HEK293 (cell line): ENCODE results near the gene SOCS1.

Source experiments
- CTCF ChIA-PET: fragments of 350-600 bp; formaldehyde crosslinking; extraction: SDS; loops from one replicate; lab custom pipeline; 2021; ENCODE audit warnings: antibody characterized with exemption; lab: Yijun Ruan, JAX
- POLR2A ChIA-PET: fragments of 300-600 bp; formaldehyde crosslinking; extraction: SDS; loops from one replicate; lab custom pipeline; 2020; ENCODE audit warnings: antibody characterized with exemption, inconsistent platforms; lab: Yijun Ruan, JAX
- H3K27ac ChIP-seq: fragments of 200-500 bp; sonication (Bioruptor generic); 2 replicates; pipeline ENCODE4 v1.5.1; 2014; ENCODE audit warnings: low read depth, low read length, control low read depth, inconsistent platforms; ENCODE audit errors: extremely low read depth
- H3K36me3 ChIP-seq, 2 experiments: fragments of 200-500 bp in 1 of 2; sonication (Bioruptor generic) in 1 of 2; 1 replicate in 1 of 2; 2 replicates in 1 of 2; pipeline ENCODE4 v1.5.1; 2014 to 2017; ENCODE audit warnings: inconsistent platforms in 2 of 2, low read length in 2 of 2; ENCODE audit not compliant: control insufficient read depth in 2 of 2, insufficient read depth in 1 of 2
- H3K4me1 ChIP-seq: fragments of 200-500 bp; sonication (Bioruptor generic); 2 replicates; pipeline ENCODE4 v1.5.1; 2014; ENCODE audit warnings: mild to moderate bottlenecking, low read length, inconsistent platforms; ENCODE audit not compliant: control insufficient read depth, insufficient read depth
- H3K4me3 ChIP-seq: 2 replicates; pipeline ENCODE4 v1.5.1; 2011; ENCODE audit warnings: low read depth, mild to moderate bottlenecking, control low read depth, low read length, moderate library complexity
- H3K9me3 ChIP-seq: fragments of 200-500 bp; sonication (Bioruptor generic); 2 replicates; pipeline ENCODE4 v1.5.1; 2014; ENCODE audit warnings: low read depth, low read length, inconsistent platforms; ENCODE audit not compliant: control insufficient read depth, insufficient read depth
- BCL11B ChIP-seq: fragments of 450-650 bp; formaldehyde crosslinking; IDR thresholded peaks from 2 replicates; pipeline ENCODE4 v1.5.1; 2016; ENCODE audit warnings: low read depth, missing biosample characterization, missing genetic modification characterization
- EGR2 ChIP-seq: fragments of 450-650 bp; formaldehyde crosslinking; IDR thresholded peaks from 2 replicates; pipeline ENCODE4 v1.5.1; 2016; ENCODE audit warnings: low read depth, missing biosample characterization, missing genetic modification characterization
- HIC1 ChIP-seq: fragments of 450-650 bp; formaldehyde crosslinking; IDR thresholded peaks from 2 replicates; pipeline ENCODE4 v1.5.1; 2016; ENCODE audit warnings: missing biosample characterization, missing genetic modification characterization
- KLF9 ChIP-seq: fragments of 450-650 bp; formaldehyde crosslinking; IDR thresholded peaks from 2 replicates; pipeline ENCODE4 v1.5.1; 2016; ENCODE audit warnings: missing biosample characterization, missing genetic modification characterization, low read depth
- MYNN ChIP-seq: fragments of 450-650 bp; formaldehyde crosslinking; IDR thresholded peaks from 2 replicates; pipeline ENCODE4 v1.5.1; 2016; ENCODE audit warnings: missing biosample characterization, missing genetic modification characterization, borderline replicate concordance
- PBX3 ChIP-seq: sonication (generic); formaldehyde crosslinking; IDR thresholded peaks from 2 replicates; pipeline ENCODE4 v1.8.1; 2022; ENCODE audit warnings: mild to moderate bottlenecking, moderate library complexity, missing genetic modification reagents
- SCRT2 ChIP-seq: fragments of 450-650 bp; formaldehyde crosslinking; IDR thresholded peaks from 2 replicates; pipeline ENCODE4 v1.5.1; 2016; ENCODE audit warnings: missing biosample characterization, missing genetic modification characterization
- ZBTB1 ChIP-seq: fragments of 450-650 bp; formaldehyde crosslinking; IDR thresholded peaks from 2 replicates; pipeline ENCODE4 v1.5.1; 2016; ENCODE audit warnings: missing biosample characterization, missing genetic modification characterization
- ZNF121 ChIP-seq: fragments of 450-650 bp; formaldehyde crosslinking; IDR thresholded peaks from 2 replicates; pipeline ENCODE4 v1.5.1; 2016; ENCODE audit warnings: missing biosample characterization, missing genetic modification characterization
- ZNF132 ChIP-seq: fragments of 450-650 bp; formaldehyde crosslinking; IDR thresholded peaks from 2 replicates; pipeline ENCODE4 v1.5.1; 2017; ENCODE audit warnings: missing biosample characterization, missing genetic modification characterization, borderline replicate concordance
- ZNF140 ChIP-seq: fragments of 450-650 bp; formaldehyde crosslinking; IDR thresholded peaks from 2 replicates; pipeline ENCODE4 v1.5.1; 2016; ENCODE audit warnings: missing biosample characterization, missing genetic modification characterization
- ZNF146 ChIP-seq: fragments of 450-650 bp; formaldehyde crosslinking; IDR thresholded peaks from 2 replicates; pipeline ENCODE4 v1.5.1; 2016; ENCODE audit warnings: missing biosample characterization, missing genetic modification characterization
- ZNF2 ChIP-seq: fragments of 450-650 bp; formaldehyde crosslinking; IDR thresholded peaks from 2 replicates; pipeline ENCODE4 v1.5.1; 2016; ENCODE audit warnings: missing biosample characterization, missing genetic modification characterization
- ZNF221 ChIP-seq: fragments of 450-650 bp; formaldehyde crosslinking; IDR thresholded peaks from 2 replicates; pipeline ENCODE4 v1.5.1; 2017; ENCODE audit warnings: missing biosample characterization, missing genetic modification characterization, borderline replicate concordance
- ZNF311 ChIP-seq: fragments of 450-650 bp; formaldehyde crosslinking; IDR thresholded peaks from 2 replicates; pipeline ENCODE4 v1.5.1; 2017; ENCODE audit warnings: missing biosample characterization, missing genetic modification characterization, borderline replicate concordance
- ZNF350 ChIP-seq: fragments of 450-650 bp; formaldehyde crosslinking; IDR thresholded peaks from 2 replicates; pipeline ENCODE4 v1.5.0; 2017; ENCODE audit warnings: missing biosample characterization, mild to moderate bottlenecking, missing genetic modification characterization
- ZNF394 ChIP-seq: fragments of 450-650 bp; formaldehyde crosslinking; IDR thresholded peaks from 2 replicates; pipeline ENCODE4 v1.5.1; 2016; ENCODE audit warnings: missing biosample characterization, missing genetic modification characterization, mild to moderate bottlenecking, moderate library complexity, borderline replicate concordance
- ZNF398 ChIP-seq: fragments of 450-650 bp; formaldehyde crosslinking; IDR thresholded peaks from 2 replicates; pipeline ENCODE4 v1.5.1; 2017; ENCODE audit warnings: missing biosample characterization, missing genetic modification characterization
- ZNF501 ChIP-seq: fragments of 450-650 bp; formaldehyde crosslinking; IDR thresholded peaks from 2 replicates; pipeline ENCODE4 v1.5.1; 2016; ENCODE audit warnings: missing biosample characterization, missing genetic modification characterization
- ZNF560 ChIP-seq: fragments of 450-650 bp; formaldehyde crosslinking; IDR thresholded peaks from 2 replicates; pipeline ENCODE4 v1.5.1; 2017; ENCODE audit warnings: missing biosample characterization, missing genetic modification characterization, borderline replicate concordance
- ZNF571 ChIP-seq: fragments of 450-650 bp; formaldehyde crosslinking; IDR thresholded peaks from 2 replicates; pipeline ENCODE4 v1.5.0; 2017; ENCODE audit warnings: missing biosample characterization, missing genetic modification characterization
- ZNF600 ChIP-seq: fragments of 450-650 bp; formaldehyde crosslinking; IDR thresholded peaks from 2 replicates; pipeline ENCODE4 v1.5.1; 2016; ENCODE audit warnings: missing biosample characterization, missing genetic modification characterization
- ZNF777 ChIP-seq: fragments of 450-650 bp; formaldehyde crosslinking; IDR thresholded peaks from 2 replicates; pipeline ENCODE4 v1.5.1; 2017; ENCODE audit warnings: missing biosample characterization, missing genetic modification characterization, borderline replicate concordance
- ZNF843 ChIP-seq: fragments of 450-650 bp; formaldehyde crosslinking; IDR thresholded peaks from 2 replicates; pipeline ENCODE4 v1.5.1; 2016; ENCODE audit warnings: missing biosample characterization, missing genetic modification characterization

Gene SOCS1

GRCh38 chr16:11264155-11264832 is 8.3 kb upstream of the SOCS1 start:
- no peak for TF ChIP-seq ZBTB1 (tag by site-specific recombination)
- TF ChIP-seq ZNF2 (tag by site-specific recombination), result no peak
- no peak for TF ChIP-seq ZNF350 (tag by site-specific recombination)
- TF ChIP-seq ZNF560 (tag by site-specific recombination), result no peak
- Histone ChIP-seq H3K9me3 (no peaks in the 10 kb centered on the region), H3K4me3 (no peak overlapping the region), H3K36me3 (no peaks in the 10 kb centered on the region), H3K4me1 (no peaks in the 10 kb centered on the region), H3K27ac (no peak overlapping the region)
- ChIA-PET CTCF (no interaction called here), POLR2A (no interaction called here)

GRCh38 chr16:11263737-11264136 is 7.7 kb upstream of the SOCS1 start:
- Histone ChIP-seq H3K27ac (no peak overlapping the region), H3K4me1 (no peaks in the 10 kb centered on the region), H3K9me3 (no peaks in the 10 kb centered on the region), H3K4me3 (no peak overlapping the region), H3K36me3 (no peaks in the 10 kb centered on the region)
- CTCF ChIA-PET, result interaction anchor here (0.7 kb wide), 1 partner anchor 334 kb away, joined by 3 read pairs; no protein-coding TSS in a partner anchor
- POLR2A ChIA-PET, result no interaction called here
- no peak for TF ChIP-seq ZNF843 (tag by site-specific recombination)
- TF ChIP-seq ZNF398 (tag by site-specific recombination), result no peak
- TF ChIP-seq ZNF121 (tag by site-specific recombination), result no peak
- no peak for TF ChIP-seq KLF9
- TF ChIP-seq ZNF777, result no peak
- no peak for TF ChIP-seq ZNF221 (tag by site-specific recombination)
- no peak for TF ChIP-seq ZNF146 (tag by site-specific recombination)
- no peak for TF ChIP-seq ZNF132 (tag by site-specific recombination)
- TF ChIP-seq ZNF600 (tag by site-specific recombination), result no peak
- TF ChIP-seq ZNF311 (tag by site-specific recombination), result no peak
- TF ChIP-seq SCRT2 (tag by site-specific recombination), result no peak
- no peak for TF ChIP-seq BCL11B (tag by site-specific recombination)
- no peak for TF ChIP-seq ZNF571 (tag by site-specific recombination)
- TF ChIP-seq ZNF140 (tag by site-specific recombination), result no peak
- no peak for TF ChIP-seq PBX3 (CRISPR knock-in tag)
- no peak for TF ChIP-seq ZNF501 (tag by site-specific recombination)
- TF ChIP-seq MYNN (tag by site-specific recombination), result no peak
- TF ChIP-seq EGR2 (tag by site-specific recombination), result no peak
- TF ChIP-seq HIC1 (tag by site-specific recombination), result no peak
- TF ChIP-seq ZNF394 (tag by site-specific recombination), result no peak
